GM15510 (cell line): ENCODE results near the gene C1orf167.

Experiments
- POLR2A ChIP-seq: IDR thresholded peaks from 3 replicates; pipeline ENCODE4 v1.6.1; 2011; ENCODE audit warnings: borderline replicate concordance; ENCODE audit not compliant: insufficient read length; ENCODE audit errors: extremely low read depth

C1orf167 gene

DNA sequence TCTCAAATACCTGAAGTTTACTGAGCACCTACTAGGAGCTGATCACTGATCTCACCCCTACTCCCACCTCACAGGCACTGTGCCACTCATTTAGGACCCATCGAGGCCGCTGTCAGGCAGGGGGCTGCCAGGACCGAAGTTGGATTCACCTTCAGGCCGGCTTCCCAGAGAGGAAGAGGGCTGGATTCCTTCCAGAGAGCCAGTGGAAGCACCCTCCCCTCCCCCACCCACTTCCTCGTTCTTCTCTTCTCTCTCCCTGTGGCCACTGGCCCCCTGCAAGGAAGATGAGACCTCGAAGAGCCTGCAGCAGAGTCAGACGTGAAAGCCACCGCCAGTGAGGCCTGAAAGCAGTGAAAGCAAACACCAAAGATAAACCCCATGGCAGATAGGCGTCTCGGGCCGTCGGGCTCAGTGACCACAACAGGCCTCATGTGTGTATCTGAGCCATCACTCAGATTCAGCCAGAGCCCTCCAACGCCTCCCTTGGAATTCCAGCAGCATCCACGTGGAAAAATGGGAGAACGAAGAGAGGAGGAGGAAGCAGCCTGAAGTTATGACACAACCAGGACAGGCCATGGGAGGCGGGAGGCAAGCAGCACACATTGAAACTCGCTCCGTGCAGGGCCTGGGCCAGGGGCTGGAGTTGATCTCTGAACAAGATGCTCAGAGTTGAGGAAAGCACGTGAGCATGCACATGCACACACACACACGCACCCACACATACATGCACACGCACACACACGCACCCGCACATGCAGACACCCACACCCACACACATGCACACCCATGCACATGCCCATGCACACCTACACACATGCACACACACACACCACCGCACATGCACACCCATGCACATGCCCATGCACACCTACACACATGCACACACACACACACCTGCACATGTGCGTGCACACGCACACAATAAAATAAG, 32.2 kb upstream of the C1orf167 start:
- no peak for TF ChIP-seq POLR2A

DNA sequence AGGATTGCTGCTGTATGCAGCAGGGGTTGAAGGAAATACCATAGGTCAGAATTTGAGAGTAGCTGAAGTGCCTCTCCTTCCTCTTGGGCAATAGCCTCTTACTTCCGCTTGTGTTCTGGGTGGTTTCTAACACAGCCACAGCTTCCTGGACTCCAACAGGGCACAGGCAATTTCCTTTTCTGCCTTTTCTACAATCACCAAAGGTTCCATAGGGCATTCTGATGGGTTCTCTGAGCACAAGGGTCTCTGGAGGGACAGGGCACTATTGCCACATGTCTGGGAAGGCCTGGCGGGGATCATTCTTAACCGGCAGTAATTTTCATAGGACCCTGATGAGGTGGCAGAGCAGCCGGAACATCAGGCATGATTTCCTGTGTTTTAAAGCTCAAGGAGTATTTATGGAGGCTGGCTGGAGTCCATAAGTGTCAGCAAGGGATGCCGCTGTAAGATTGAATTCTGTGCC, 31.5 kb upstream of the C1orf167 start:
- TF ChIP-seq POLR2A: no peak

DNA sequence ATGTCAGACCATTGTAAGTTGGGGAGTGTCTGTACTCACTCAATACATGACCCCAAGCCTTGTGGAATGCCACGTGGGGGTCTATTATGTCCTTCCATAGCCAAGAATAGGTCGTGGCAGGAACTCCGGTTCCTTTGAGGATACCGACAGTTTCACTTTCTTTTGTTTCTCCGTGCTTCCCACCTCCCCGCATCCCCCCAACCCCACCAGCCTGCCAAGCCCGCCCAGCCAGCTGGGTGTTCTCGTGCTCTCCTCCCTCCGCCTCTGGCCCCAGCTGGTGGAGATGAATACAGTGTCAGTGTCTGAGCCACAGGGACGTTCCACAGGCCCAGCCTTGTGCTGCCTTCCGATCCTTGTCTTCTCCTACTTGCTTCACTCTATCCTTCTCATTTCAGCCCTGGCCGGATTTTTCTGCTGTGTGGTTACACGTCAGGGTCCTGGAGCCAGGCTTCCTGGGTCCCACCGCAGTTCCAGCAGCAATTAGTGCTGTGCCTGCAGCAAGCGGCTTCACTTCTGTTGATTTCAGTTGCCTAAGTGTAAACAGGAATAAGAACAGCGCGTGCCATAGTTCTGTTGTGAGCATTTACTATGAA, 30.2 kb upstream of the C1orf167 start:
- no peak for TF ChIP-seq POLR2A

DNA sequence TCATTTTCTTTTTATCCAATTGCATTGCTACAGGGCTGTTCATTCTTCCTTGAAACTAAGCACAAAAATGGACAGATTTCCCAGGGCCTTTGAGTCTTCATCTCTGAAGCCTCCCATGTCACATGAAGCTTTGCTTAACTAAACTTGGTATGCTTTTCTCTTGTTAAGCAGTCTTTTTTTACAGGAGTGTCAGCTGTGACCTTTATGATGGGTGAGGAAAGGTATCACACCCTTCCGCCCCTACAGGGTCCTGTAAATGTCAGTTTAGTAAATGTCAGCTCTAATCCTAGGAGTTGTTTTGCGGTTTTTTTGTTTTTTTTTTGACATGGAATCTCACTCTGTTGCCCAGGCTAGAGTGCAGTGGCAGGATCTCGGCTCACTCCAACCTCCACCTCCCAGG, 28.7 kb upstream of the C1orf167 start:
- TF ChIP-seq POLR2A: no peak

DNA sequence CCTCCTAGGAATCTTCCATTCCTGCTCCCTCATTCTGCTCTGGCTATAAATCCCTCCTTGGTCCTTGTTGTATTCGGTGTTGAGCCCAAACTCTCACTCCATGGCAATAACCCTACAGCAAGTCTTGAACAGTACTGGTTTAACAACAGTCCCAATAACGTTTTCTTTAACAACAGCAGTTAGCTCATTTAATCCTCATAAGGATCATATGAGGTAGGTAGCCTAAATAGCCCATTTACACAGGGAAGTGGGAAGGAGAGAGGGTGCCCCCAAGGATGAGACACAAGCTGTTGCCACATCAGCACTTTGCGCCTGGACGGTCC, 26.5 kb upstream of the C1orf167 start:
- TF ChIP-seq POLR2A: no peak

DNA sequence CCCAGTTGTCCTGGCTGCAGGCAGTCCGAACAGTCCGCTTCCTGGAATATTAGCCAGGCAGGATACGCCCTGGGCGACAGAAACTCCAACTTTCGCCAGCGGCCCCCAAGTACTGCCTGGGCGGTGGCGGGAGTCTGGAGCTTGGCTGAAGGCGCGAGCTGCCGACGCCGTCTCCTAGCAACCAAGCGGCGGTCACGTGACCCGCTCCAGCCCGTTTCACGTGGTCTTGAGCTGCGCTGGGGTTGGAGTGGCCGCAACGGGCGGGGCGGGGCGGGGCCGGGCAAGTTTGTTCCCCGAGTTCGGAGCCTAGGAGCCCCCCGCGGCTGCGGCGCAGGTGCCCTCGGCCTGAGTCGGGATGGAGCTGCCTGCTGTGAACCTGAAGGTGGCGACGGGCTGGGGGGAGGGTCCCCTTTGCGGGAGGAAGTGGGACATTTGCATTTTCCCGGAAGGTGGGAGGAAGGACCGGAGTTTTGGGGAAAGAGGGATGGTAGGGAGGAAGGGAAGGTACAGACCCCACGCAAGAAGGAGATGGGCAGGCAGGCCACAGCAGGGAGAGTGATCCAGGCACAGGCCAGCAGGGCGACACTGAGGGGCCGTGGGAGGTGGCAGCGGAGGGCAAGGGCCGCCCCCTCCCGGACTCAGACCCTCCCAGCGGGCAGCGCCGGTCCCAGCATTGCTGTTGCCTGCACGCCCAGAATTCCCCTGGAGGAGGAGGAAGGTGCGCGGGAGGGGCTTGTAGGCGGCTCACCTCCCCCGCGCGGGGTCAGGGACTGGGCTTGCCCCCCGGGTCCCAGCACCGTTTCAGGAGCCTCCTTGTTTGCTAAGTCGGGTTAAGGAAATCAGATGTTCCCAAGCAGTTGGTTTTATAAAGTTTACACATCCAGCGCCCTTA, 25.9 kb upstream of the C1orf167 start, which contains the start of gene AGTRAP:
TSS of gene AGTRAP (plus strand) at position 283 of the 892 bp plus-strand sequence. CDS start at position 356, 73 bp downstream.
- peak; percentile 51 for TF ChIP-seq POLR2A

DNA sequence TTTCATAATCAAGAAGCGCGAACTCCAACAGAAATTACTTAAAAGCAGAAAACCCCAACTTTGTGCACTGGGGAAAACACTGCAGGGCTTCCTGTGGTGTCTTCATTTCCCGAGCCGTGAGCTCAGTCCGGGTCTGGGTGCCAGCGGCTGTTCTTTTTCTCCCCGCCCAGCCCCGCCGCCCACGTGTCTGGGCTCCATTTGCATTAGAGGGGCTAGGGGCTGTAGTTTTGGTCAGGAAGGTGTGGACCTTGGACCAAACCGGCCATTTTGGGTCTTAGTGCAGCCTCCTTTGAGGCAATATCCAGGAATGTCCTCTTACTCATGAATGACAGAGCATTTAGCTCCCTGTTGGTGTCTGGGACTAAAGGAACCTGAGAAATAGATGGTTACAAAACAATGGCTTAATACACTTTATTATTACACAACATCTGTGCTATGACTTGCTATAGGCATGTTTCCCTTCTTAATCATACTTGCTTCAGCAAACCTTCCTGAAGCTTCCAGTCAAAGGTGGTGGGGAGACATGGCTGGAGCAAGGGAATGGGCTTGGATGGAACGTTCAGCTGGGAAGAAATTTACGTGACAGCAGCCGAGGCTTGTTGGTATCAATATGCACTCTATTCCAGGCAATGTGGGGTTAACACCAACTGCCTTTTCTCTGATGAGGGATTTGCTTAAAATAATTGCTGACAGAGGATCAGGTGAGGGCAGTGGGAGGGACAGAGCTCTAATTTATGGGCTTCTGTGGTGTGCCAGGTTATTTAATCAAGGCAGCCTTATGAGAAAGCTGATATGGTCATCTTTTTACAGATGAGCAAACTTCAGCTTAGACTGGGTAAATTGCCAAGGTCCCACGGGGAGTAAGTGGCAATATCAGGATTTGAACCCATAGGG, 25.0 kb upstream of the C1orf167 start:
- no peak for TF ChIP-seq POLR2A

DNA sequence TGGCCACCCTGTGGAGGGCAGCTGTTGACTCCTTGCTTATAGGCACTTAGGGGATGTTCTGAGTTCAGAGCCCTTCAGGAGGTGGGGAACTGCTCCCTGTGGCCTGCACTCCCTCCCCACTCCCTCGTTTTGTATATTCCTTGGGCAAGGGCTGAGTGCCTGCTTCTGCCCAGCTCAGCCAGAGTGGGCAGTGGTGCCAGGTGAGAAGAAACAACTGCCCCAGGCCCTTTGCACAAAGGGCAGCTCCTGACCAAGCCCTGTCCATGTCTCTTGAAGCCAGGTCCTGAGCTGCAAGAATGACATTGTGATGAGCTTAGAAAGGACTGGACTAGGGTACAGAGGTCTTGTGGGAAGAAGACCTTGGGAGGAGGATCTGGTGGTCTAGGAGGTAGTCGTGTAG, 23.9 kb upstream of the C1orf167 start:
- TF ChIP-seq POLR2A: no peak

DNA sequence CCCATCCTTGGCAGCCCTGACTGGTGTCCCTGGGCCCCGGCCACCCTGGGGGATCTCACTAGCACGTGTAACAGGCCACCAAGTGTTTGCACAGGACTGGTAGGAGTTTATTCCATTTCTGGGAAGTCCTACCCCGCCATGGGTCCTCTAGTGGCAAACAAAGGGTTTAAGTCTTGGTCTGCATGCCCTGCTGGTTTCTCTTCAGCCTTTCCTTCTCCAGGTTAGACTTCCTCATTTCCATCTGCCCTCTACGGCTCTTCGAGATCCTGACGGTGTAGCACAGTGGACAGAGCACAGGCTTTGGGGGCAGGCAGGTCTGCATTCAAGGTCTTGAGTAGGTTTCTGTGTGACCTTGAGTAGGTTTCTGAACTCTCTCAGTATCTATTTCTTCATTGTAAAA, 23.2 kb upstream of the C1orf167 start:
- no peak for TF ChIP-seq POLR2A

DNA sequence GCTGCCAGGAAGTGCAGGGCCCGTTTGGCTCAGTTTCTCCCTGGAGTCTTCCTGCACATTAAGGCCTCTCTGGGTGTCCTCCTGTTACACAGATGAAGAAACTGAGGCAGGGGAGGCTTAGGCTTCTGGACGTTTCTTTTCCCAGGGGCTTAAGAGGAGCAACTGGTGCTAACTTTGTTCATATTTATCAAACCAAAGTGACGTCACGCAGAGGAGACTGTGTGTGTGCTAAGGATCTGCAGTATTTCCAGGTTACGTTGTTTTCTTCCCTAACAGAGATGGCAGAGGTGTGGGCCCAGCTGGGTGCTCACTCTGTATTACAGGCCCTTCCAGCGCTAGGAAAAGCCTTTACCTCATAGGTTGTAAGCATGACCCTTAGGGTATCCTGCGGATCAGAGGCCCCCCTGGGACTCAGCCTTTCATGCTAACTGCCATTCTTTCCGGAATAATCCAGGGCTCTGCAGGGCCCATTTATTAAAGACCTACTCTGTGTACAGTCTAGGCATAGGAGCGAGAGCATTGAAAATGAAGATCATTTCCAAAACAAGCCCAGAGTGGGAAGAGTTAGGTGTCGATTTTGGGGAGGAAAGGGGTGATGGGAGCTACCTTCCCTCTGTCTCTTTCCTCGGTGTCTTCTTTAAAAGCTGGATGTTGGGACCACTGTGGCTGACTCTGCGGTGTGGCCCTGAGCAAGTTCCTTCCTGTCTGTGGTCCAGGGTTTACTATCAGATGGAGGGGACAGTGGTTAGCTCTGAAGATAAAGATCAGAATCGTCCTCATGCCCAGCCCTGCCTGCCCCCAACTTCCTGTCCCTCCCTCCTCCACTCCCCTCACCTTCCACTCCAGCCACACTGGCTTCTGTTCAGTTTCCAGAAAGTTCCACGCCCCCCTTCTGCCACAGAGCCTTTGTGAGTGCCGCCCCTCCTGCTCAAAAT, 21.5 kb upstream of the C1orf167 start:
- TF ChIP-seq POLR2A: no peak

DNA sequence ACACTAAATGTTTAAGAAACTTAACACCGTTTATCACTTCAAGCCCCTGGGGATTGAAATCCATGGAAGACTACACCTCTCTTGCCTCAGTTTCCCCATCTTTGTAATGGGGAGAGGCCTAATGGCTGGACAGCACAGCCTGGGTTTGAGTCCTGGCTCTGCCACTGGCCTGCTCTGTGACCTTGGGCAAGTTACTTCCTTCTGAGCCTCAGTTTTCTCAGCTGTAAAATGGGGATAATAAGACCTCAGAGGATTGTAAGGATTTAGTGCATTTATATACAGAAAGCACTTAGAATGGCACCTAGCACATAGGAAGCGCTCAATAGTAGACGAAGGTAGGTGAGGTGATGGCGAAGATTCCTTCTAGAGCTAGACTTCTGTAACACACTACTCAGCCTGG, 20.5 kb upstream of the C1orf167 start:
- TF ChIP-seq POLR2A: no peak

DNA sequence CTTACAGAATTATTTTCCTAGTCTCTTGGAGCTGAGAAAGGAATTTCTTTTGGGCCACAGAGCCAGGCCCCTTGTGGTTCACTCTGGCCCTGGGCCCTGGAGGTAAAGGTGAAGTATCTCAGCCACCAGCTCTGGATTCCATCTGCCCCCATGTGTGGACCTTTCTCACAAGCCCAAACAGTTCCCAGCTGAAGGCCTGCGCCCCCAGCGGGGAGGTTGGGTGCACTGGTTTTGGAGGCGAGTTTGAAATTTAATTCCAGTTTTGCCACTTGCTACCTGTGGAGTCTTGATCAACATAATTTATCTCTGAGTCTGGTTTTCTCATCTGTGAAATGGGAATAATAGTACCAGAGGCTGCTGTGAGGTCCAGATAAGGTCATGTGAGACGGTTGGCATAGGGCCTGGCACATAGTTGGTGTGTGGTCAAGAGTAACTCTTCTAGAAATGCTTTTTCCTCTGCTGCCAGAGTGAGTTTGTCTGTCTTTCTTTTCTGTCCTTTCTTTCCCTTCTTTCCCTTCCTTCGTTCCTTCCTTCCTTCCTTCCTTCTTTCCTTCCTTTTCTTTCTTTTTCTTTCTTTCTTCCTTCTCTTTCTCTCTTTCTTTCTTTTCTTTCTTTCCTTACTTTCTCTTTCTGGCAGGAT, 20.0 kb upstream of the C1orf167 start:
- TF ChIP-seq POLR2A: no peak

DNA sequence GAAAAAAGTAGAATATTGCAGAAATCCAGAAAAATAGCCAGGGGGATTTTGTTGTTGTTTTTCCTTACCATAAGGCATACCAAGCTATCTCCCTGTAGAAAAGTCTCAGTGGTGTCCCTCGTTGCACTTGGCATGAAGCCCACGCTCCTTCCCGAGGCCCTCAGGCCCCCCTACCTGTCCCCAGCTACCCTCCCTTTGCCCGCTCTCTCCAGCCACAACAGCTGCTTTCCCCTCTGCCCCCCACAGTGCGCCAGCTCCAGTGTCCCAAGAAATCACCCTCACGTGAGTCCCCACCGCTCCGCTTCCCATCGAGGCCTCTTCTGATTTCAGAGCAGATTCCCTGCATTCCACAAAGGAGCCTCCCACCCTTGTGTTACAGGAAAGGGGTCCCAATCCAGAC, 17.7 kb upstream of the C1orf167 start:
- no peak for TF ChIP-seq POLR2A

DNA sequence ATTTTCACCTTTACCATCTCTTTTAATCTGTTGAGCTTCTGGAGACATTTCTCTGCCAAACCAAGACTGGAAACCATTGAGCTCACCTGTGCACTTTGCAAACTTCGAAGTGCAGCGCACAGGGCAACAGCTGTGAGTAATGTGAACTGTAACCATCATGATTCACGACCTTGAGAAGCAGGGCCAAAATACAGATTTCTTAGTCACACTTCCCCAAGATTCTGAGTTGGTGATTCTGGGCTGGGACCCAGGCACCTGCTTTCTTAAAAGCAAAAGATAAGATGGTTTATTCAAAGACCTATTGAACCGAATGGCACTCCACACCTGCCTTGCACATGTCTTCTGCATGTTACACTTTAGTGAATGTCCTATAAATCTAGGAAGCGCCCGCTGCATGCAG, 15.9 kb upstream of the C1orf167 start:
- no peak for TF ChIP-seq POLR2A
